OCI-LY7 (cell line): ENCODE results near the gene MTMR11. TPM values are rescaled to one million over a fixed set of nuclear protein-coding genes. Genes with fewer than 3 reads are reported as not detected.

Source experiments
- BruUV-seq: library from RNA; stranded (reverse); fragments of 400-500 nt; replicated peaks from 2 replicates; lab custom pipeline; 2021; lab: Mats Ljungman, UMichigan
- CTCF ChIA-PET: fragments of 300-600 bp; sonication (Branson Sonifier 250); formaldehyde crosslinking; loops from one replicate; lab custom pipeline; 2022; ENCODE audit warnings: antibody characterized with exemption; ENCODE audit not compliant: unreplicated experiment; lab: Charles Lee
- POLR2A ChIA-PET: fragments of 300-600 bp; sonication (Branson Sonifier 250); formaldehyde crosslinking; loops from one replicate; lab custom pipeline; 2022; ENCODE audit warnings: antibody characterized with exemption; lab: Charles Lee
- DNase-seq: peaks from one replicate; pipeline ENCODE4 v3.0.0-alpha.2; 2015; ENCODE audit warnings: low spot score
- H2AFZ ChIP-seq: fragments of 200-600 bp; sonication (generic), shearing (Covaris generic); 2 replicates; pipeline ENCODE4 v1.6.1; 2014; ENCODE audit warnings: mild to moderate bottlenecking, antibody characterized with exemption, low read length, moderate library complexity
- H3K27ac ChIP-seq: fragments of 200-600 bp; sonication (generic); 2 replicates; pipeline ENCODE4 v1.5.1; 2014; ENCODE audit warnings: mixed run types, low read depth, mild to moderate bottlenecking, moderate library complexity, low read length, inconsistent platforms; ENCODE audit not compliant: poor library complexity, severe bottlenecking
- H3K36me3 ChIP-seq: fragments of 200-600 bp; sonication (generic); 2 replicates; pipeline ENCODE4 v1.6.1; 2014; ENCODE audit warnings: mild to moderate bottlenecking, antibody characterized with exemption, low read length, moderate library complexity, mixed read lengths; ENCODE audit not compliant: insufficient read depth
- H3K4me1 ChIP-seq: fragments of 200-600 bp; sonication (generic); 2 replicates; pipeline ENCODE4 v1.5.1; 2014; ENCODE audit warnings: mild to moderate bottlenecking, low read length; ENCODE audit not compliant: insufficient read depth, poor library complexity, severe bottlenecking
- H3K4me2 ChIP-seq: fragments of 200-600 bp; sonication (generic); 2 replicates; pipeline ENCODE4 v1.6.1; 2014; ENCODE audit warnings: mild to moderate bottlenecking, low read length
- H3K4me3 ChIP-seq: fragments of 200-600 bp; sonication (generic); 2 replicates; pipeline ENCODE4 v1.5.1; 2014; ENCODE audit warnings: mild to moderate bottlenecking, low read depth, low read length; ENCODE audit not compliant: poor library complexity, severe bottlenecking
- H3K79me2 ChIP-seq: fragments of 200-600 bp; sonication (generic); 2 replicates; pipeline ENCODE4 v1.6.1; 2016; ENCODE audit warnings: low read depth, mild to moderate bottlenecking, low read length, moderate library complexity, mixed read lengths; ENCODE audit not compliant: insufficient read depth
- H3K9me2 ChIP-seq: fragments of 200-600 bp; sonication (generic); 2 replicates; pipeline ENCODE4 v1.6.1; 2016; ENCODE audit warnings: mild to moderate bottlenecking, low read length, mixed read lengths; ENCODE audit not compliant: insufficient read depth
- H3K9me3 ChIP-seq: fragments of 200-600 bp; sonication (generic); 2 replicates; pipeline ENCODE4 v1.6.1; 2014; ENCODE audit warnings: mild to moderate bottlenecking, mixed run types, low read length, mixed read lengths
- H4K20me1 ChIP-seq: fragments of 200-600 bp; sonication (generic); 2 replicates; pipeline ENCODE4 v1.6.1; 2014; ENCODE audit warnings: mild to moderate bottlenecking, antibody characterized with exemption, low read length, moderate library complexity, mixed read lengths; ENCODE audit not compliant: insufficient read depth
- CTCF ChIP-seq: fragments of 200-600 bp; sonication (generic); conservative IDR thresholded peaks from 2 replicates; pipeline ENCODE4 v1.5.1; 2014; ENCODE audit warnings: mild to moderate bottlenecking, antibody characterized with exemption, low read length, moderate library complexity, mixed read lengths
- EZH2phosphoT487 ChIP-seq: fragments of 200-600 bp; sonication (generic); IDR thresholded peaks from 2 replicates; pipeline ENCODE4 v1.6.1; 2018; ENCODE audit warnings: low read depth, borderline replicate concordance, mild to moderate bottlenecking, mixed run types, antibody characterized with exemption, low read length, moderate library complexity, mixed read lengths
- intact Hi-C: fragments of 100-400 bp; cut with micrococcal nuclease; formaldehyde crosslinking; loops from one replicate; pipeline ENCODE4 v1.10.0; 2022; ENCODE audit not compliant: unreplicated experiment
- total RNA-seq, 2 experiments: library from RNA; depleted of rRNA in 1 of 2; stranded (reverse); fragments of >200 nt in 1 of 2; shearing (Covaris generic) in 1 of 2; gene quantifications; 2 replicates each; pipeline ENCODE4 v1.2.3, GENCODE V29; 2014 to 2022

Gene MTMR11
- total RNA-seq, 2 experiments from 2014 or later = 0.09 TPM; not detected in 1

GRCh38 chr1:149949911-149950310 is 13.2 kb upstream of the MTMR11 start:
- POLR2A ChIA-PET = interaction anchor here (0.8 kb wide), 1 partner anchor 248 kb away, joined by 5 read pairs; no protein-coding TSS in a partner anchor
- Histone ChIP-seq H3K4me1 (no peaks in the 10 kb centered on the region), H3K4me2 (no peak overlapping the region), H3K9me3 (no peaks in the 10 kb centered on the region), H3K79me2 (no peaks in the 10 kb centered on the region), H3K27ac (no peak overlapping the region), H4K20me1 (no peaks in the 10 kb centered on the region), H3K9me2 (no peaks in the 10 kb centered on the region), H3K4me3 (no peak overlapping the region), H3K36me3 (no peaks in the 10 kb centered on the region), H2AFZ (no peak overlapping the region)
- TF ChIP-seq EZH2phosphoT487 = no peak
- CTCF ChIA-PET = no interaction called here
- BruUV-seq = no TSS peak
- intact Hi-C loops = no loop called here
- DNase-seq = no peak

- H3K36me3 ChIP-seq = no peaks in the 10 kb centered on the region
- BruUV-seq = no TSS peak
Measured at GRCh38 chr1:149945206-149945605, 8.5 kb upstream of the MTMR11 start.

GRCh38 chr1:149942885-149943284 is 6.2 kb upstream of the MTMR11 start:
- POLR2A ChIA-PET = no interaction called here
- CTCF ChIA-PET = no interaction called here
- no peaks in the 10 kb centered on the region for H3K79me2 ChIP-seq
- peaks cover under 1% of the 10 kb centered on the region for H3K4me1 ChIP-seq
- no peak overlapping the region for H2AFZ ChIP-seq
- no peaks in the 10 kb centered on the region for H3K9me2 ChIP-seq
- BruUV-seq = no TSS peak
- no peak overlapping the region for H3K4me3 ChIP-seq
- no peak overlapping the region for H3K27ac ChIP-seq
- DNase-seq = no peak
- H3K4me2 ChIP-seq = no peak overlapping the region
- H4K20me1 ChIP-seq = no peaks in the 10 kb centered on the region
- H3K36me3 ChIP-seq = no peaks in the 10 kb centered on the region
- intact Hi-C loops = no loop called here
- TF ChIP-seq CTCF (no peak), EZH2phosphoT487 (no peak)
- no peaks in the 10 kb centered on the region for H3K9me3 ChIP-seq

More at GRCh38 chr1:149945206-149945605, 8.5 kb upstream of the MTMR11 start:
- H3K4me2 ChIP-seq = no peak overlapping the region
- POLR2A ChIA-PET = interaction anchor here (0.6 kb wide), 1 partner anchor 245 kb away, joined by 3 read pairs; no protein-coding TSS in a partner anchor
- no peaks in the 10 kb centered on the region for H3K9me3 ChIP-seq
- H2AFZ ChIP-seq = no peak overlapping the region
- TF ChIP-seq EZH2phosphoT487 (no peak), CTCF (no peak)
- H3K79me2 ChIP-seq = no peaks in the 10 kb centered on the region
- H3K27ac ChIP-seq = no peak overlapping the region
- H4K20me1 ChIP-seq = no peaks in the 10 kb centered on the region
- intact Hi-C loops = no loop called here
- no peaks in the 10 kb centered on the region for H3K4me1 ChIP-seq
- CTCF ChIA-PET = no interaction called here
- no peaks in the 10 kb centered on the region for H3K9me2 ChIP-seq
- no peak for DNase-seq
- H3K4me3 ChIP-seq = no peak overlapping the region
